Measurements from ENCODE around the gene FLAD1. TPM values are rescaled to one million over a fixed set of nuclear protein-coding genes. Genes with fewer than 3 reads are reported as not detected.

The FLAD1 gene
- polyA plus RNA-seq, 6 donors from 2014 or later = 37.0 to 57.0 (median 49.4) TPM

- ATAC-seq (ENCODE audit: low read depth in 2 of 2) (no peak), DNase-seq (no peak)
- H3K9me3 Mint-ChIP-seq = no peaks in the 10 kb centered on the region
- no peaks in the 10 kb centered on the region for H3K27me3 Mint-ChIP-seq
- peak overlapping the region in 2 of 6 donors; percentile 5 to 20 for H3K27ac Mint-ChIP-seq
- peak overlapping the region in 1 of 8 donors; percentile 94 for H3K4me3 Mint-ChIP-seq
- H3K36me3 Mint-ChIP-seq = peaks cover 0 to 8% of the 10 kb centered on the region in 2 donors
- H3K4me1 Mint-ChIP-seq = peaks cover 26 to 47% (median 34%) of the 10 kb centered on the region in 3 donors
Observed at GRCh38 chr1:154964359-154964758, 18.8 kb upstream of the FLAD1 start.

GRCh38 chr1:154966111-154966510 lies 17.0 kb upstream of the FLAD1 start:
- H3K27ac Mint-ChIP-seq = peak overlapping the region in 1 of 6 donors; percentile 4
- ATAC-seq (ENCODE audit: low read depth in 2 of 2) = no peak

GRCh38 chr1:154967331-154967950 lies 15.7 kb upstream of the FLAD1 start:
- Mint-ChIP-seq H3K9me3 (no peaks in the 10 kb centered on the region), H3K4me3 (peak overlapping the region in 2 of 8 donors; percentile 3 to 7), H3K27me3 (no peaks in the 10 kb centered on the region), H3K4me1 (peaks cover 22 to 42% (median 35%) of the 10 kb centered on the region in 3 donors), H3K27ac (peak overlapping the region in 2 of 6 donors; percentile 78 to 79), H3K36me3 (peaks cover 0 to 8% of the 10 kb centered on the region in 2 donors)
- ATAC-seq (ENCODE audit: low read depth in 2 of 2) (no peak), DNase-seq (no peak)

More at GRCh38 chr1:154966111-154966510, 17.0 kb upstream of the FLAD1 start:
- Mint-ChIP-seq H3K9me3 (no peaks in the 10 kb centered on the region), H3K4me1 (peaks cover 27 to 43% (median 33%) of the 10 kb centered on the region in 3 donors), H3K36me3 (peaks cover 0 to 8% of the 10 kb centered on the region in 2 donors), H3K27me3 (no peaks in the 10 kb centered on the region), H3K4me3 (peak overlapping the region in 1 of 8 donors; percentile 15)
- no peak for DNase-seq

- ATAC-seq (ENCODE audit: low read depth in 2 of 2) (no peak), DNase-seq (no peak)
- H3K4me1 Mint-ChIP-seq = peaks cover 11 to 37% (median 33%) of the 10 kb centered on the region in 3 donors
- no peaks in the 10 kb centered on the region for H3K9me3 Mint-ChIP-seq
- no peaks in the 10 kb centered on the region for H3K27me3 Mint-ChIP-seq
- peak overlapping the region in 4 of 6 donors; percentile 11 to 82 (median 76) for H3K27ac Mint-ChIP-seq
- no peak overlapping the region for H3K4me3 Mint-ChIP-seq
- H3K36me3 Mint-ChIP-seq = peaks cover 0 to 4% of the 10 kb centered on the region in 2 donors
Observed at GRCh38 chr1:154968731-154969130, 14.4 kb upstream of the FLAD1 start.

- H3K27me3 Mint-ChIP-seq = no peaks in the 10 kb centered on the region
- H3K4me1 Mint-ChIP-seq = peaks cover 7 to 34% (median 28%) of the 10 kb centered on the region in 3 donors
- no peaks in the 10 kb centered on the region for H3K9me3 Mint-ChIP-seq
- DNase-seq = no peak
- no peak overlapping the region for H3K4me3 Mint-ChIP-seq
- ATAC-seq (ENCODE audit: low read depth in 2 of 2) = no peak
- H3K36me3 Mint-ChIP-seq = no peaks in the 10 kb centered on the region
- H3K27ac Mint-ChIP-seq = peak overlapping the region in 3 of 6 donors; percentile 73 to 82 (median 79)
Observed at GRCh38 chr1:154969246-154969645, 13.9 kb upstream of the FLAD1 start.

GRCh38 chr1:154969860-154970452 lies 13.2 kb upstream of the FLAD1 start:
- no peaks in the 10 kb centered on the region for H3K36me3 Mint-ChIP-seq
- no peak for ATAC-seq (ENCODE audit: low read depth in 2 of 2)
- H3K27ac Mint-ChIP-seq = peak overlapping the region in 2 of 6 donors; percentile 61 to 79
- H3K27me3 Mint-ChIP-seq = no peaks in the 10 kb centered on the region
- peaks cover 7 to 34% (median 28%) of the 10 kb centered on the region in 3 donors for H3K4me1 Mint-ChIP-seq
- no peaks in the 10 kb centered on the region for H3K9me3 Mint-ChIP-seq
- no peak for DNase-seq
- H3K4me3 Mint-ChIP-seq = no peak overlapping the region

GRCh38 chr1:154970631-154971340 lies 12.4 kb upstream of the FLAD1 start, which contains the start of gene SHC1:
SHC1 (minus strand) TSS chr1:154970747; CDS start chr1:154970526, 221 bp downstream.
- DNase-seq (no peak), ATAC-seq (ENCODE audit: low read depth in 2 of 2) (no peak)
- peak within 1 kb of the TSS in 3 of 6 donors; percentile 61 to 83 (median 79) for H3K27ac Mint-ChIP-seq

GRCh38 chr1:154971341-154971998 lies 11.7 kb upstream of the FLAD1 start:
- Mint-ChIP-seq H3K9me3 (no peaks in the 10 kb centered on the region), H3K4me1 (peaks cover 10 to 36% (median 23%) of the 10 kb centered on the region in 3 donors), H3K27me3 (no peaks in the 10 kb centered on the region), H3K4me3 (peak overlapping the region in 1 of 8 donors; percentile 53), H3K36me3 (no peaks in the 10 kb centered on the region), H3K27ac (peak overlapping the region in 1 of 6 donors; percentile 79)
- ATAC-seq (ENCODE audit: low read depth in 2 of 2) (no peak), DNase-seq (no peak)

More at GRCh38 chr1:154970631-154971340, 12.4 kb upstream of the FLAD1 start, which contains the start of gene SHC1:
- H3K36me3 Mint-ChIP-seq = no peaks in the 10 kb centered on the region
- H3K9me3 Mint-ChIP-seq = no peaks in the 10 kb centered on the region
- peaks cover 7 to 34% (median 23%) of the 10 kb centered on the region in 3 donors for H3K4me1 Mint-ChIP-seq
- H3K4me3 Mint-ChIP-seq = peak within 1 kb of the TSS in 1 of 8 donors; percentile 53
- H3K27me3 Mint-ChIP-seq = no peaks in the 10 kb centered on the region

- H3K27me3 Mint-ChIP-seq = no peaks in the 10 kb centered on the region
- H3K4me1 Mint-ChIP-seq = peaks cover 13 to 38% (median 23%) of the 10 kb centered on the region in 3 donors
- DNase-seq (no peak), ATAC-seq (ENCODE audit: low read depth in 2 of 2) (no peak)
- H3K36me3 Mint-ChIP-seq = no peaks in the 10 kb centered on the region
- H3K27ac Mint-ChIP-seq = peak overlapping the region in 3 of 6 donors; percentile 21 to 84 (median 61)
- peak overlapping the region in 1 of 8 donors; percentile 27 for H3K4me3 Mint-ChIP-seq
- no peaks in the 10 kb centered on the region for H3K9me3 Mint-ChIP-seq
Observed at GRCh38 chr1:154972213-154972516, 11.0 kb upstream of the FLAD1 start.

GRCh38 chr1:154972517-154973343 lies 10.4 kb upstream of the FLAD1 start:
- Mint-ChIP-seq H3K36me3 (no peaks in the 10 kb centered on the region), H3K9me3 (no peaks in the 10 kb centered on the region), H3K4me1 (peaks cover 13 to 43% (median 23%) of the 10 kb centered on the region in 3 donors), H3K27ac (peak overlapping the region in 4 of 6 donors; percentile 21 to 87 (median 72)), H3K27me3 (no peaks in the 10 kb centered on the region), H3K4me3 (peak overlapping the region in 2 of 8 donors; percentile 27 to 57)
- no peak for DNase-seq
- ATAC-seq (ENCODE audit: low read depth in 2 of 2) = no peak

- ATAC-seq (ENCODE audit: low read depth in 2 of 2) = peak; percentile 20 to 24
- H3K27me3 Mint-ChIP-seq = no peaks in the 10 kb centered on the region
- peak; percentile 86 for DNase-seq
- H3K36me3 Mint-ChIP-seq = no peaks in the 10 kb centered on the region
- peaks cover 16 to 40% (median 23%) of the 10 kb centered on the region in 3 donors for H3K4me1 Mint-ChIP-seq
- H3K4me3 Mint-ChIP-seq = peak overlapping the region in 1 of 8 donors; percentile 57
- H3K27ac Mint-ChIP-seq = peak overlapping the region in 3 of 6 donors; percentile 18 to 87 (median 21)
- H3K9me3 Mint-ChIP-seq = no peaks in the 10 kb centered on the region
Observed at GRCh38 chr1:154973344-154974101, 9.6 kb upstream of the FLAD1 start.

All from naive B cell (primary cell).